ENCODE results near the gene ORC4.

Gene ORC4

GRCh38 chr2:147976102-147976501 is 44.4 kb downstream of the ORC4 start:
- TF ChIP-seq, protein P1, sequence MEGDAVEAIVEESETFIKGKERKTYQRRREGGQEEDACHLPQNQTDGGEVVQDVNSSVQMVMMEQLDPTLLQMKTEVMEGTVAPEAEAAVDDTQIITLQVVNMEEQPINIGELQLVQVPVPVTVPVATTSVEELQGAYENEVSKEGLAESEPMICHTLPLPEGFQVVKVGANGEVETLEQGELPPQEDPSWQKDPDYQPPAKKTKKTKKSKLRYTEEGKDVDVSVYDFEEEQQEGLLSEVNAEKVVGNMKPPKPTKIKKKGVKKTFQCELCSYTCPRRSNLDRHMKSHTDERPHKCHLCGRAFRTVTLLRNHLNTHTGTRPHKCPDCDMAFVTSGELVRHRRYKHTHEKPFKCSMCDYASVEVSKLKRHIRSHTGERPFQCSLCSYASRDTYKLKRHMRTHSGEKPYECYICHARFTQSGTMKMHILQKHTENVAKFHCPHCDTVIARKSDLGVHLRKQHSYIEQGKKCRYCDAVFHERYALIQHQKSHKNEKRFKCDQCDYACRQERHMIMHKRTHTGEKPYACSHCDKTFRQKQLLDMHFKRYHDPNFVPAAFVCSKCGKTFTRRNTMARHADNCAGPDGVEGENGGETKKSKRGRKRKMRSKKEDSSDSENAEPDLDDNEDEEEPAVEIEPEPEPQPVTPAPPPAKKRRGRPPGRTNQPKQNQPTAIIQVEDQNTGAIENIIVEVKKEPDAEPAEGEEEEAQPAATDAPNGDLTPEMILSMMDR (IDR thresholded peaks at IDR 0.05) = no peak
- Mint-ChIP-seq H3K9me3 (peaks cover 27% of the 10 kb centered on the region), H3K27me3 (ENCODE audit: low read depth, poor library complexity) (no peaks in the 10 kb centered on the region), H3K36me3 (ENCODE audit: low read depth) (peaks cover 40% of the 10 kb centered on the region), H3K4me1 (no peaks in the 10 kb centered on the region), H3K27ac (peak overlapping the region; percentile 11), H3K4me3 (no peak overlapping the region)
- DNase-seq = no peak

GRCh38 chr2:147968571-147968970 is 52.0 kb downstream of the ORC4 start:
- Mint-ChIP-seq H3K27ac (no peak overlapping the region), H3K9me3 (peaks cover 55% of the 10 kb centered on the region), H3K36me3 (ENCODE audit: low read depth) (peaks cover 79% of the 10 kb centered on the region), H3K27me3 (ENCODE audit: low read depth, poor library complexity) (no peaks in the 10 kb centered on the region), H3K4me3 (no peak overlapping the region), H3K4me1 (no peaks in the 10 kb centered on the region)
- DNase-seq = no peak
- TF ChIP-seq, protein P1 (IDR thresholded peaks at IDR 0.05) = no peak

GRCh38 chr2:147952118-147952517 is 68.4 kb downstream of the ORC4 start:
- no peaks in the 10 kb centered on the region for H3K4me1 Mint-ChIP-seq
- H3K27ac Mint-ChIP-seq = no peak overlapping the region
- H3K4me3 Mint-ChIP-seq = no peak overlapping the region
- no peaks in the 10 kb centered on the region for H3K9me3 Mint-ChIP-seq
- DNase-seq = no peak
- H3K36me3 Mint-ChIP-seq (ENCODE audit: low read depth) = peaks cover 41% of the 10 kb centered on the region
- H3K27me3 Mint-ChIP-seq (ENCODE audit: low read depth, poor library complexity) = no peaks in the 10 kb centered on the region
- TF ChIP-seq, protein P1 (IDR thresholded peaks at IDR 0.05) = no peak

GRCh38 chr2:147945660-147946059 is 74.9 kb downstream of the ORC4 start:
- Mint-ChIP-seq H3K36me3 (ENCODE audit: low read depth) (peaks cover 25% of the 10 kb centered on the region), H3K9me3 (no peaks in the 10 kb centered on the region), H3K4me1 (no peaks in the 10 kb centered on the region), H3K4me3 (no peak overlapping the region), H3K27me3 (ENCODE audit: low read depth, poor library complexity) (no peaks in the 10 kb centered on the region), H3K27ac (no peak overlapping the region)
- TF ChIP-seq, protein P1 (IDR thresholded peaks at IDR 0.05) = no peak
- no peak for DNase-seq

DNA sequence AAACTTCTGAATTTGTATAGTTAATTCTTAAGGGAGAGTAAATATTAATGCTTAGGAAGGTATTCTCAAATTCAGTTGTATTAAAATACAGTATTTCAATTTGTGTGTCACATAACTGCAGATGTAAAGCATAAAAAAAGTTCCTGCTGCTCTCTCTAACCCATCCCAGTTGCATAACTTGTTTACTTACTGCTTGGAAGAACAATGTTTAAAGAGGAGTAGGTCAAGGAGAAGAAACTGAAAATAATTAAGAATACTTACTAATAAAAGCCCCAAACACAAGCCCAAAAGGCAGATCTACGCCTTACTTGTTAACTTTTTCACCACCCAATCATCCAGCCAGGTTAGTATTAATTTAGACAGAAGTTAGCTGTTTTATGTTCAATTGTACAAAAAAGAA is 81.2 kb downstream of the ORC4 start:
- peaks cover 23% of the 10 kb centered on the region for H3K36me3 Mint-ChIP-seq (ENCODE audit: low read depth)
- no peaks in the 10 kb centered on the region for H3K9me3 Mint-ChIP-seq
- TF ChIP-seq, protein P1 (IDR thresholded peaks at IDR 0.05) = no peak
- no peak for DNase-seq
- no peaks in the 10 kb centered on the region for H3K4me1 Mint-ChIP-seq
- no peak overlapping the region for H3K27ac Mint-ChIP-seq
- H3K27me3 Mint-ChIP-seq (ENCODE audit: low read depth, poor library complexity) = no peaks in the 10 kb centered on the region
- no peak overlapping the region for H3K4me3 Mint-ChIP-seq

- DNase-seq = no peak
- H3K27me3 Mint-ChIP-seq (ENCODE audit: low read depth, poor library complexity) = no peaks in the 10 kb centered on the region
- H3K36me3 Mint-ChIP-seq (ENCODE audit: low read depth) = peaks cover 23% of the 10 kb centered on the region
- H3K4me1 Mint-ChIP-seq = no peaks in the 10 kb centered on the region
- no peak overlapping the region for H3K27ac Mint-ChIP-seq
- TF ChIP-seq, protein P1 (IDR thresholded peaks at IDR 0.05) = peak; percentile 93
- H3K9me3 Mint-ChIP-seq = no peaks in the 10 kb centered on the region
- H3K4me3 Mint-ChIP-seq = no peak overlapping the region
Measured at GRCh38 chr2:147937744-147938349, 82.7 kb downstream of the ORC4 start.

Data from nephron progenitor cell (in vitro differentiated cells).